GM10266 (cell line): ENCODE measurements around the gene MYL2.

Experiments
- DNase-seq: peaks from one replicate; pipeline ENCODE4 v3.0.0; 2012; ENCODE audit errors: extremely low spot score
- TF ChIP-seq, protein P1 (sequence below): IDR thresholded peaks from 2 replicates; pipeline ENCODE4 v1.5.1; 2012; ENCODE audit warnings: mild to moderate bottlenecking, low read depth; ENCODE audit not compliant: control insufficient read depth, insufficient read depth; ENCODE audit errors: missing control alignments

The MYL2 gene

DNA sequence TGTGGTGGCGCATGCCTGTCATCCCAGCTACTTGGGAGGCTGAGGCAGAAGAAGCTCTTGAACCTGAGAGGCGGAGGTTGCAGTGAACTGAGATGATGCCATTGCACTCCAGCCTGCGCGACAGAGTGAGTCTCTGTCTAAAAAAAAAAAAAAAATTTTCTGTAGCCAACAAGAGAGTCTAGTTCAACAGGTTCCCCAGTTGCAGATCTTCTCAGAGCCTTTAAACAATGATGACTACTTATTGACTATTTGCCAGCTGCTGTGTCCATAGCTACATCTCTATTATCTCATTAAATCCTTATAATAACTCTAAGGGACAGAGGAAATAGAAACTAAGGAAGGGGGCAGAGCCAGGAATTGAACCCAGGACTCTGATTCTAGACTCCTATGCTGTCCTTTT is 15.2 kb upstream of the MYL2 start:
- TF ChIP-seq, protein P1, sequence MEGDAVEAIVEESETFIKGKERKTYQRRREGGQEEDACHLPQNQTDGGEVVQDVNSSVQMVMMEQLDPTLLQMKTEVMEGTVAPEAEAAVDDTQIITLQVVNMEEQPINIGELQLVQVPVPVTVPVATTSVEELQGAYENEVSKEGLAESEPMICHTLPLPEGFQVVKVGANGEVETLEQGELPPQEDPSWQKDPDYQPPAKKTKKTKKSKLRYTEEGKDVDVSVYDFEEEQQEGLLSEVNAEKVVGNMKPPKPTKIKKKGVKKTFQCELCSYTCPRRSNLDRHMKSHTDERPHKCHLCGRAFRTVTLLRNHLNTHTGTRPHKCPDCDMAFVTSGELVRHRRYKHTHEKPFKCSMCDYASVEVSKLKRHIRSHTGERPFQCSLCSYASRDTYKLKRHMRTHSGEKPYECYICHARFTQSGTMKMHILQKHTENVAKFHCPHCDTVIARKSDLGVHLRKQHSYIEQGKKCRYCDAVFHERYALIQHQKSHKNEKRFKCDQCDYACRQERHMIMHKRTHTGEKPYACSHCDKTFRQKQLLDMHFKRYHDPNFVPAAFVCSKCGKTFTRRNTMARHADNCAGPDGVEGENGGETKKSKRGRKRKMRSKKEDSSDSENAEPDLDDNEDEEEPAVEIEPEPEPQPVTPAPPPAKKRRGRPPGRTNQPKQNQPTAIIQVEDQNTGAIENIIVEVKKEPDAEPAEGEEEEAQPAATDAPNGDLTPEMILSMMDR, result no peak
- no peak for DNase-seq

DNA sequence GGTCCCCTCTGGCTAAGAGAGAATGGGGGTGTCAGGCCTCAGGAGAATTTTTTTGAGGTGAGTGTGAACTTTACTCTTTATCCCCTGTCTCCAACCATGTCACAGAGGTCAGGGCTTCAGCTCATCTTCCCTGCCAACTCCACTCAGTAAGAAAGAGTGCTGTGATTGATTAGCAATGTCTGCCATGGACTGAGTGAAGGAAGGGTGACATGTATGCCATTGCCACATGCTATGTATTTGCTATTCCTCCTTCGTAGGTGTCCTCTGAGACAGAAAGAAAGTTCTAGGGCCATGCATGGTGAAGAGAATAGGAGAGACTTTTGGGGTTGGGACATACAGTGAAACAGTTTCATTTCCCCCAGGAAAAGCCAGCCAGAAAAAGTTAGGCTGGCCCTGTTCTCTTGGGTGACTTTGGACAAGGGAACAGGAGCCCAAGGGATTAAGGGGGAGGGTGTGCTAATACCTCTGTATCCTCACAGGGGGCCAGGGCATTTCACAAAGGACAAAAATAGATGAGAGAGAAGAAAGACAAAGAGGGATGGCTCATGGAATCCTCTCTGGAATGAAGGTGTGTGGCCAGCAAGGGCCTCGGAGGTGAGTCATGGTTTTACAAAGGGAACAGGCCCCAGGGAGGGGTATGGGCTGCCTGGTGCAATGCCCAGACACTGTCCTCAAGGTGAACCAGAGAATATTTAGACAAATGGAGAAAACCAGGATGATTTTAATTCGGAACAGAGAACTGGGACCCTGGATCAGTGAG is 13.9 kb upstream of the MYL2 start:
- DNase-seq, result no peak
- TF ChIP-seq, protein P1, result no peak

DNA sequence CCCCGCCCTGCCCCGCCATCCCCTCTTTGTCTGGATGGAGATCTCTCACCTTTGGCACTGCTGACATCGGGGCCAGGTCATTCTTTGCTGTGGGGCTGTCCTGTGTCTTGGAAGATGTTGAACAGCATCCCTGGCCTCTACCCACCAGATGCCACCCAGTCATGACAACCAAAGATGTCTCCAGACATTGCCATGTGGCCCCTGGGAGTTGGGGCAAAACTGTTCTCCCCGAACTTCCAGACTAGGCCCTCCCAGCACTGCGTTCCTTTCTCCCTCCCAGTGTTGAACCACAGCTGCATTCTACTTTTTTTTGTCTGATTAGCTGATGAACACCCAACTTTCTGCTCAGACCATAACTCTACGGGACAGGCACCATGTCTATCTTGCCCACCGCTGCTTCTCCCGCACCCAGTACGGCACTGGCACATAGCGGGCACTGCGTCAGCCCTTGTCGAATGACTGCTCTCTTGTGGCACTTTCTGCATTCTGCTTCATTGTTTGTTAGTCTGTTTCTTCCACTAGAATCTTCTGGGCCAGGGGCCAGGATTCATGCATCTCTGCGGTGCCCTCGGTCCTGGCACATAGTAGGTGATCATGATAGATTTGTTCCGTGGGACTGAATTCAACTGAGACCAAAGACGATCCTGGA is 13.1 kb upstream of the MYL2 start:
- no peak for DNase-seq
- TF ChIP-seq, protein P1, result no peak

DNA sequence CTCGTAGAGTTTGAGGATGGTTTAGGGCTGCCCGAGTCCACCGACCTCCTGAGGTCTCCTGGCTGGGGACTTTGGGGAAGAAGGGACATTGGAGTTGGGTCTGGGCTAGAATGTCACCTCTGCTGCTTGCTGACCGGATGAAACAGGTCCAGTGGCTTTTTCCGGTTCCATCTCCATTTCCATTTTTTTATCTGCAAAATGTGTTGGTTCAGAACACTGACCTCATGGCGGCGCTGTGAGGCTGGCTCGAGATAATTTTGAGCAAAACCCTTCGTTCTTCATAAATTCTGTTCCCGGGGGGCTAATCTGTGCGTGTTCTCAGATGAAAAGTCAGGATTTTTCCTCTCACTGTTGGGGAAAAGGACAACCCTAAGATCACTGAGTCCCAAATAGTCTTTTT is 11.7 kb upstream of the MYL2 start:
- DNase-seq, result no peak
- TF ChIP-seq, protein P1, result peak; percentile 7

DNA sequence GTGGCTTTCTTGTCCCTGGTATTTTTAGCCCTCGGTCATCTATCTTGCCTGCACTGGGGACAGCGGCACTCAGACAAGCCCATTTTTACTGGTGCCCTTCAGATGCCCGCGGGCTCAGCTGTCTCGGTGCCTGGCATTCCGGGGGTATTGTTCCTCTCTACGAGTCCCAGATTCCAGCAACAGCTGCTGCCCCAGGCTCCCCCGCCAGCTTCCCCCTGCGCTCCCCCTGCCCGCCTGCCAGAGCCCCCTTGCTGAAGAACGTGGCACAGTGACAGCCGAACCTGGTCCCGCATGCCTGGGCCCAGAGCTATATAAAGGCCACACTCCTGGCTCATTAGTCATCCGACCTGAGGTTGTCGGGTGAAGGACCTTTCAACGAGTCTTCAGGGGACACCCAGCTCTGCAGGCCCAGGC is 10.9 kb upstream of the MYL2 start:
- TF ChIP-seq, protein P1, result no peak
- no peak for DNase-seq

DNA sequence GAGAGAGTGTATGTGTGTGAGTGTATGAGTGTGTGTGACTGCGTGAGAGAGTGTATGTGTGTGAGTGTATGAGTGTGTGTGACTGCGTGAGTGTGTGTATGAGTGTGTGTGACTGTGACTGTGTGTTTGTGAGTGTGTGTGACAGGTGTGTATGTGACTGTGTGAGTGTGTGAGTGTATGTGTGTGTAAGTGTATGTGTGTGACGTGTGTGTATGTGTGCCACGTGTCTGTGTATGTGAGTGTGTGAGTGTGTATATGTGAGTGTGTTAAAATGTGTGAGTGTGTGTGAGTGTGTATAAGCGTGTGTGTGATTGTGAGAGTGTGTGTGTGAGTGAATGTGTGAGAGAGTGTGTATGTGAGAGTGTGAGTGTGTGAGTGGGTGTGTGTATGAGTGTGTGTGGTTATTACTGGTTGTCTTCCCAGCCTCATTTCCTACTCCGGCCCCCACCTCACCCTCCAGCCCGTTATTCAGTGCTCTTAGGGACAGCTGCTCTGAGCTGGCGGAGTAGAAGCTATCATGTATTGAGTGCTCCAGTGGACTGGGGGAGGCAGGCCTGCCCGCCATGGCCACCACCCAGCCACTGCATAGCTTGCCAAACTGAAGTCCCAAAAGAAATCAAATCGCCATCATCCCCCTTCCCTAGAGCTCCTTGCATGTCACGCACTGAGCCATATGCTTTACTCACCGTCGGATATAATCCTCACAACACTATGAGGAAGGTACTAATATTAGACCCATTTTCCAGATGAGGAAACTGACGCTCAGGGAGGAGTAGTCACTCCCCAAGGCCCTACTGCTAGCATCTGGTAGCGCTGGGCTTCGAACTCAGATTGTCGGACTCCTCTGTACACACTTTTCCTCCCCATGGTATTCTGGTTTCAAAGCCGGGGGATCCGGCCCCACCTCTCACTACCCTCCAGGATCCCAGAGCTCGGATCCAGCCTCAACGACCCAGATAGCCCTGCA is 10.3 kb upstream of the MYL2 start:
- DNase-seq, result no peak
- TF ChIP-seq, protein P1, result no peak
